G401 (cell line): ENCODE results near the gene CXCL3. TPM values are rescaled to one million over a fixed set of nuclear protein-coding genes. Genes with fewer than 3 reads are reported as not detected.

Source experiments
- DNase-seq: peaks from one replicate; pipeline ENCODE4 v3.0.0-alpha.2; 2015; ENCODE audit warnings: low spot score
- in situ Hi-C: cut with HindIII; loops from 2 replicates; pipeline ENCODE4 v1.10.0; 2016; ENCODE audit warnings: low sequenced_read_pairs, mixed read lengths
- total RNA-seq: library from RNA; depleted of rRNA; stranded (reverse); fragments of >200 nt; shearing (Covaris generic); gene quantifications from 2 replicates; pipeline ENCODE4 v1.2.3, GENCODE V29; 2014

Gene CXCL3
- total RNA-seq, 1 experiment from 2014 or later = not detected

DNA sequence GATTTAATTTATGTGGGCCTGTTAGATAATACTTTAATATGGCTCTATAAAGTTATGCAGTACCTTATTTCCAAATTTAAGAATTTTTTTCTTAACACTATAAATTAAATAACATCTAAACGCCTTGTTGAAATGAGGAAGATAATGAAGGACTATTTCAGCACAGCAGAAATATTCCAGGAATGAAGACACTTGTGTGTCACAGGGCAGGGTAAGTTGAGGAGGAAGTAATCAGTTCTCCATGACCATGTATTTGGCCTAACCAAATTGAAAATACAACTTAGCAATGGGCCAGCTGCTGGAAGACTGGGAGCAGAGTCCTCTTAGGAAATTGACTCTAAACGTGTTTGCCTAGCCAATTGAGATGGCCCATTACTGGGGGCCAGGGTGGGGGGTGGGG is 16.9 kb downstream of the CXCL3 start:
- no peak for DNase-seq
- in situ Hi-C loops = no loop called here

DNA sequence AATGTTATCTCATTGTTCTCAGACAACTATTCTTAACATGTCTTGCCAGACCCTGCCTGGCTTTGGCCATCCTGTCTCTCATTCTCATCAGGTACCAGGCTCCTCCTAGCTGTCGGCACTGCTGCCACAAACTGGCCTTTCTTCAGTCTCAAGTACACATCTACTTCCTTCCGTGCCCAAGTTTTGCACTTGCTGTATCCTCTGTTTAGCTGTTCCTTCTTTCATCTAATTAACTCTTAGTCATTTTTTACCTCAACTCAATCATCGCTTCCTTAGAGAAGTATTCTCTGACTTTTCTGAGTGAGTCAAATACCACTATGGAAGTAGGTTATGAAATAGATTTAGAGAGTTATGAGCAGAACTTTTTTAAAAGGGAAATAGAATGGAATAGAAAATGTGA is 19.7 kb downstream of the CXCL3 start:
- in situ Hi-C loops = no loop called here
- no peak for DNase-seq

- in situ Hi-C loops = no loop called here
- DNase-seq = no peak
These were observed 20.4 kb downstream of the CXCL3 start for GRCh38 chr4:74018116-74018515.

DNA sequence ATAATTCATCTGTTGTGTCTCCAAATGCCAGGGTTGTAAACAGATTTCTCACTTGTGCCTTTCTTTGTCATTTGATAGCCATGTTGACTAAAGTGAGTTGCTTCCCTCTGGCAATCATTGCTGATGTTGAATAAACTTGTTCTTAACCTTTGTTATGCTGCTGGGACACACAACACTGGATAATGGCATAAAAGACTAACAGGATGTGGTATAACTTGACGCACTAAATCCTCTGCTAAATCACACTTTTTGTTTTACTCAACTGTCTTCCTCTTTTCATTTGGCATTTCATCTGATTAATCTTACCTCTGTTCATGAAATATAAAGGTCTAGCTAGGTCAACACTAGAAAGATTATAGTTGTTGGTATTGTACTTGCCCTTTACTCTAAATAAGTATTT is 22.4 kb downstream of the CXCL3 start:
- DNase-seq = no peak
- in situ Hi-C loops = no loop called here

- in situ Hi-C loops = no loop called here
- no peak for DNase-seq
These were observed 23.2 kb downstream of the CXCL3 start for GRCh38 chr4:74015126-74015780.

- DNase-seq = no peak
- in situ Hi-C loops = no loop called here
These were observed 24.2 kb downstream of the CXCL3 start for GRCh38 chr4:74014332-74014731.

DNA sequence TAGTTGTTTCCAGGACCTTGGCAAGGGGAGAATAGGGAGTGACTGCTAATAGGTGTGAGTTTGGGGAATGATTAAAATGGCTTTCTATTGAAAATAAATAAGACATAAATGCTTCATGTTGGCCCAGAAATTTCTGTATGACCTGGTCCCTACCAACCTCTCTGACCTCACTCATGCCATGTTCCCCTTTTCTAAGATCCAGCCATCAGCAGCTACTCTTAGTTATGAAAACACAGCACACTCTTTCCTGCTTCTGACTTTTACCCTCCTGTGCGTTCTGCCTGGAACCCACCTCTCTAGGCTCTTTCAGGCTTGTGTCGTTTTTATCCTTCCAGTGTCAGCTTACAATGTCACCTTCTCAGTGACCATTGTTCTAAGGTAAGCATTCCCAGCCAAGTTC is 25.2 kb downstream of the CXCL3 start:
- in situ Hi-C loops = no loop called here
- DNase-seq = no peak

GRCh38 chr4:74012130-74012529 is 26.4 kb downstream of the CXCL3 start:
- no peak for DNase-seq
- in situ Hi-C loops = no loop called here

DNA sequence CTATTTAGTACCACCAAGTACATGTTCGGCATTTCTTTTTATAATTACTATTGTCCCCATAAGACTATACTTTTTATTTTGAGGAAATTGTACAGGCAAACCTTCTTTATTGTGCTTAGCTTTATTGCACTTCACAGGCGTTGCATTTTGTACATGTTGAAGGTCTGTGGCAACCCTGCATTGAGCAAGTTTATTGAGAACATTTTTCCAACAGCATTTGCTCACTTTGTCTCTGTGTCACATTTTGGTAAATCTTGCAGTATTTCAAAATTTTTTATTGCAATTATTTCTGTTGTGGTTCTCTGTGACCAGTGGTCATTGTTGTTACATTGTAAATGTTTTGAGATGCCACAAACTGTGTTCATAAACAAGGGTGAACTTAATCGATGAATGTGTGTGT is 29.2 kb downstream of the CXCL3 start:
- DNase-seq = no peak
- in situ Hi-C loops = no loop called here

GRCh38 chr4:74006009-74006476 is 32.4 kb downstream of the CXCL3 start:
- in situ Hi-C loops = no loop called here

GRCh38 chr4:74005528-74005927 is 33.0 kb downstream of the CXCL3 start:
- in situ Hi-C loops = no loop called here
- no peak for DNase-seq

More at GRCh38 chr4:74006009-74006476, 32.4 kb downstream of the CXCL3 start:
- DNase-seq = no peak

DNA sequence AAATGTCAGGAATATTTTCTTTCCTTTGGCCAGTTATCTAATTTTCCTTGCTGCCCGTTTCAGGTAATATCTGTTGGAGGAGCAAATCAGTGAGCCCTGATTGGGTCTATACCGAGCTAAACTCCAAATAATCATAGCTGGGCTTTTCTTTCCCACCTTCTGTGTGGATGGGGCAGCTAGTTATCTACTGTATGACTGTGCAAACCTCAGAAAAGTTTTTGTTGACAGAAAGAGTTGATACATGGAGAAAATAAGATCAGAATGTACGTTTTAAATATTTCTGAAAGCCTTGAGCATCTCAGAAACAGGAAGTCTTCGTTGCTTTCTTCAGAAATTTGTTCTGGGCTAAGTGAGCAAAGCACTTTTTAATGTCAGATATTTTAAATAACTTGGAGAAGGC is 33.8 kb downstream of the CXCL3 start:
- DNase-seq = no peak
- in situ Hi-C loops = no loop called here

DNA sequence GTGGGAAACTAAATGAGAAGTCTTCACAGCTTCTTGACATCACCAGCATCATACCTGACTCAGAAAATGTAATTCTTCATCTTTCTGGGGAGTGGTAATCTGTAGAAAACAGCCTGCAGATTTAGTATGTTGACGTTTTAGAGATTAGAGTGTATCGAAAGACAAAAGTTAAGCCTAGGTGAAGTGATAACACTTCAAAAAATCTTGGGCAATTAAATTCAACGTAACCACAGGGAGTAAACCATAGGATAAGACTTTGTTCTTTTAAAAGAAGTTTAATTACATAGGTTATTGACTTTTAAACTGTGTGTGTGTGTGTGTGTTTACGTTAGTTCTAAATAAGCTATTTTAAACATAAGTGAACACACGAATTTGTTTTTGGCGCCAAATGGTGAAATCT is 38.2 kb downstream of the CXCL3 start:
- no peak for DNase-seq
- in situ Hi-C loops = no loop called here

GRCh38 chr4:73998040-73999011 is 40.2 kb downstream of the CXCL3 start, which contains the start of gene CXCL5:
Gene CXCL5 (minus strand): TSS chr4:73998677. CDS start chr4:73998581, 96 bp downstream.
- in situ Hi-C loops = no loop called here
- DNase-seq = no peak

- in situ Hi-C loops = no loop called here
- DNase-seq = no peak
These were observed 46.4 kb downstream of the CXCL3 start for GRCh38 chr4:73992050-73992449.

DNA sequence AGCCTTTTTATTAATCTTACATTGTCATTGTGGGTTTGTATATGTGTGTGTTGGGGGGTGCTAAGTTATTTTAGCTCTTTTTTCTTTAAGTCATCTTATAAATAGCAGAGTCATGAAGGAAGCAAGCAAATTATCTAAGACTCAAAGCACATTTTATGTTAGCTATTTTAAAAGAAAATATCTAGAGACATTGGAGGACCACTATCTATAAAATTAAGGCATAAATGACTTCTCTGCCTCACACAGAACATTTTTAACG is 46.8 kb downstream of the CXCL3 start:
- in situ Hi-C loops = no loop called here
- no peak for DNase-seq

DNA sequence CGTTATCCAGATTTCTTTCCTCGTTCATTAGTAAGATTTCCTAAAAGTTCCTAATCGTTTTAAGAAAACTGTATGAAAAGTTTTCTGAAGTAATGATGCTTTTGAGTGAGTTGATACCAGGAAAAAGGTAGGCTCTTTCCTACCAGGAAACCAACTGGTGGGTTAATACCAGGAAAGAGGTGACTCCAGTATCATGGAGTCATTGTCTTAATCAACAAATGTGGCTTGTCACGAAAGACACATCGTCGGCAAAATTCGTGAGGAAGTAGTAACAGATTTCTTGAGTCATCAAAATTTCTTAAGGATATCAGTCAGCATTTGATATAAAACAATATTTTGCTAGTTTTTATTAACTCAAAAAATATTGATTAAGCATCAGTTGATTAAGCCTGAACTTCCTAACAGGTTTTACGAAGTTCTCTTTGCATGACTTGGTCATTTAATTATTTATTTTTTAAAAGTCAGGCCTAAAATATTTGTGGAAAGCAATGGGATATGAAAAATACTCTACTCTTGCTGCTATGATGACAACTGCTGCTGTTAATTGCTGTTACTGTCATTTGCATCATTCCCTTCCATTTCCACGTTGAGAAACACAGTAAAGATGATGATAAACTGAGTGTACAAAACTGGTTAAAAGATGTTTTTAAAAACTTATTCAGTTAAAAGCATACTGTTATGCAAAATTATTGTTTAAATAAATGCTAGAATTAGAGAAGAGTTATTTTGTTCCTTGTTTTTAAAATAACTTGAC is 47.3 kb downstream of the CXCL3 start:
- in situ Hi-C loops = no loop called here
- no peak for DNase-seq

GRCh38 chr4:73989928-73990327 is 48.6 kb downstream of the CXCL3 start:
- DNase-seq = no peak
- in situ Hi-C loops = no loop called here

- in situ Hi-C loops = no loop called here
- no peak for DNase-seq
These were observed 49.5 kb downstream of the CXCL3 start for GRCh38 chr4:73989031-73989430.

- DNase-seq = no peak
- in situ Hi-C loops = no loop called here
These were observed 50.4 kb downstream of the CXCL3 start, which contains the start of gene PPBP for GRCh38 chr4:73988061-73988460. Gene PPBP (minus strand): TSS chr4:73988190. CDS start chr4:73988103, 87 bp downstream.
